ENCODE results near the gene NHLRC4. TPM values are rescaled to one million over a fixed set of nuclear protein-coding genes. Genes with fewer than 3 reads are reported as not detected.
"Not testable (repeated sequence)": the region's sequence is repeated elsewhere in the genome, so short reads cannot be mapped to it uniquely, and the experiment has no call there.

NHLRC4 gene
- total RNA-seq, 1 experiment from 2014 or later, result 1.2 TPM

DNA sequence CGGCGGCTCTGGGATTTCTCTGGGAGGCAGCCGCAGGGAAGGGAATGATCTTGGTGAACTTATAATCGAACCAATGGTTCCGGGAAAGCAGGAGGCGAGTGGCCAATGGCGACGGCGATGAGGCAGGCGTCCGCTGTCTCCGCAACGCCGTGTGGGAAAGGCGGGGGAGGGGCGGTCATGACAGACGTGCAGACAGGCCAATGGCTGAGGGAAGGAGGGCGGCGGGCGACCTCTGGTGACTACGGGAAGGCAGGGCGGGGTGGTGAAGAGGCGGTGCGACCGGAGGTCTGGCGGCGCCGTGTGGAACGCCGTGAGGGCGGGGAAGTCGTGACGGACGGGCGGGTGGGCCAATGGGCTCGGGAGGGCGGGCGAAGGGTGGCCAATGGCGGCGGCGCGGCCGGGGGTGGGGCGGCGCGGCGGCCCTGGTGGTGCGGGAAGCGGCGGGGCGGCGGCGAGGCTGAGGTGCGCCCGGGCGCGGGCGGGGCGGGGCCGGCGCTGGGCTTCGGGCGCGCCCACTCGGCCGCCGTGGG is 22.9 kb downstream of the NHLRC4 start, which contains the start of gene RAB40C:
TSS of gene RAB40C (plus strand) at position 409 of the 530 bp plus-strand sequence. CDS start 226 bp downstream, outside the sequence.
- DNase-seq (ENCODE audit: low read depth), result peak; percentile 97
- in situ Hi-C loops (cut with HindIII; ENCODE audit: low pct_unique_long_range_greater_than_20kb, low sequenced_read_pairs), result no loop called here

DNA sequence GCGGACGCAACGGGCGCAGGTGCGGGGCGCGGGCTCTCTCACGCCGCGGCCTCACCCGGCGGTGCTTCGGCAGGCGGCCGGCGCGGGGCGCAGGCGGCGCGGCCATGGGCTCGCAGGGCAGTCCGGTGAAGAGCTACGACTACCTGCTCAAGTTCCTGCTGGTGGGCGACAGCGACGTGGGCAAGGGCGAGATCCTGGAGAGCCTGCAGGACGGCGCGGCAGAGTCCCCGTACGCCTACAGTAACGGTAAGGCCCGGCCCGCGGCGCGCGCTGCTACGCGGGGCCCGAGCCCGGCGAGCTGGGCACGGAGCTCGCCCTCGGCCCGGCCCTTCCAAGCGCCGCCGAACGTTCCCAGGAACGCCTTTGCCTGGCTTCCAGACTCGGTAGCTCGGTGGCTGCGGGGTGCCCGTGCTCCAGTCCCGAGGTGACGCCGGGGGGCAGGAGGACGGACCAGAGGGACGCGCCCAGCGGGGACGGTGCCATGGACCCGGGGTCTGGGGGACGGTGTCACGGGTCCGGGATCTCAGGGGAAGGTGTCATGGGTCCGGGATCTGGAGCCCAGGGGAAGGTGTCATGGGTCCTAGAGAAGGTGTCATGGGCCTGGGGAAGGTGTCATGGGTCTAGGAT is 23.5 kb downstream of the NHLRC4 start:
- peak; percentile 51 for DNase-seq (ENCODE audit: low read depth)
- in situ Hi-C loops (cut with HindIII; ENCODE audit: low pct_unique_long_range_greater_than_20kb, low sequenced_read_pairs), result no loop called here

DNA sequence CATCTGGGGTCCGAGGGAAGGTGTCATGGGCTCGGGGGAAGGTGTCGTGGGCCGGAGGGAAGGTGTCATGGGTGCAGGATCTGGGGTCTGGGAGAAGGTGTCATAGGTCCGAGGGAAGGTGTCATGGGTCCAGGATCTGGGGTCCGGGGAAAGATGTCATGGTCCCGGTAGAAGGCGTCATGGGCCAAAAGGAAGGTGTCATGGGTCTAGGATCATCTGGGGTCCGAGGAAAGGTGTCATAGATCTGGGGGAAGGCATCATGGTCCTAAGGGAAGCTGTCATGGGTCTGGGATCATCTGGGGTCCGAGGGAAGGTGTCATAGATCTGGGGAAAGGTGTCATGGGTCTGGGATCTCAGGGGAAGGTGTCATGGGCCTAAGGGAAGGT is 24.0 kb downstream of the NHLRC4 start:
- in situ Hi-C loops (cut with HindIII; ENCODE audit: low pct_unique_long_range_greater_than_20kb, low sequenced_read_pairs), result no loop called here
- no peak for DNase-seq (ENCODE audit: low read depth)

DNA sequence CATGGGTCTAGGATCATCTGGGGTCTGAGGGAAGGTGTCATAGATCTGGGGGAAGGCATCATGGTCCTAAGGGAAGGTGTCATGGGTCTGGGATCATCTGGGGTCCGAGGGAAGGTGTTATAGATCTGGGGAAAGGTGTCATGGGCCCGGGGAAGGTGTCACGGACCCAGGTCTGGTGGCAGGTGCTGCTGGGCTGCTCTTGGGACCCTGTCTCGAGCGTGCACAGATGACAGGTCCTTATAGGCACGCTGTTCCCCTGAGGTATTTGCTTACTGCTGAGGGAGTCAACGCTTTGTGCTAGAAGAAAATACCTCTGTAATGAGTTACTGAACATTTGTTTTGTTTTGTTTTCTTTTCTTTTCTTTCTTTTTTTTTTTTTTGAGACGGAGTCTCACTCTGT is 24.4 kb downstream of the NHLRC4 start:
- DNase-seq (ENCODE audit: low read depth), result no peak
- in situ Hi-C loops (cut with HindIII; ENCODE audit: low pct_unique_long_range_greater_than_20kb, low sequenced_read_pairs), result no loop called here

DNA sequence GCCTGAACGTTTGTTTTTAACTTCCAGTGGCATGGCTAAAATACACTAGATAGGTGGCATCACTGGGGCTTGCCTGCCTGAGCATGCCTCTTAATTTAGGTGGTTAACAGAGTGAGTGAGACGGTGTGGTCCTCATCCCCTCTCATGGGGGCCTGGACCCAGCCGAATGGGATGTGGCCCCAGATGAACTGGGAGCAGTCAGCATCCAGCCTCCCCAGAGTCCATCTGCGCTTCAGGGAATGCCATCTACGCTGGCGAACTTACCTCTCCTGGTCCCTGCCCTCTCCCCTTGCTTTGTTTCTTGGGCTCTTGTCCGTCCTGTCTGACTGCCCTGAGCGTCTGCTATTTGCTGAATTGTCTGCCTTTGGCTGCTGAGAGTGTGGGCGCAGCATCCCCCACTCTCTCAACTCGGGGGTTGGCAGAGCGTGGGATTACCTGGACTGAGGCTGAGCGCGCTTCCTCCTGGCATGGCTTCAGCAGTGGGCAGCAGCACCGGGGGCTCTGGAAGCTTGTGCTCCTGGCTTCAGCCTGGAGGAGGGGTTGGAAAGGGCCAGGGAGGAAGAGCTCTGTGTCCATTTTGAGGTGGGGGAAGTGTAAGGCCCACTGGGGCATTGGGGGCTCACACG is 25.2 kb downstream of the NHLRC4 start:
- no peak for DNase-seq (ENCODE audit: low read depth)
- in situ Hi-C loops (cut with HindIII; ENCODE audit: low pct_unique_long_range_greater_than_20kb, low sequenced_read_pairs), result no loop called here

DNA sequence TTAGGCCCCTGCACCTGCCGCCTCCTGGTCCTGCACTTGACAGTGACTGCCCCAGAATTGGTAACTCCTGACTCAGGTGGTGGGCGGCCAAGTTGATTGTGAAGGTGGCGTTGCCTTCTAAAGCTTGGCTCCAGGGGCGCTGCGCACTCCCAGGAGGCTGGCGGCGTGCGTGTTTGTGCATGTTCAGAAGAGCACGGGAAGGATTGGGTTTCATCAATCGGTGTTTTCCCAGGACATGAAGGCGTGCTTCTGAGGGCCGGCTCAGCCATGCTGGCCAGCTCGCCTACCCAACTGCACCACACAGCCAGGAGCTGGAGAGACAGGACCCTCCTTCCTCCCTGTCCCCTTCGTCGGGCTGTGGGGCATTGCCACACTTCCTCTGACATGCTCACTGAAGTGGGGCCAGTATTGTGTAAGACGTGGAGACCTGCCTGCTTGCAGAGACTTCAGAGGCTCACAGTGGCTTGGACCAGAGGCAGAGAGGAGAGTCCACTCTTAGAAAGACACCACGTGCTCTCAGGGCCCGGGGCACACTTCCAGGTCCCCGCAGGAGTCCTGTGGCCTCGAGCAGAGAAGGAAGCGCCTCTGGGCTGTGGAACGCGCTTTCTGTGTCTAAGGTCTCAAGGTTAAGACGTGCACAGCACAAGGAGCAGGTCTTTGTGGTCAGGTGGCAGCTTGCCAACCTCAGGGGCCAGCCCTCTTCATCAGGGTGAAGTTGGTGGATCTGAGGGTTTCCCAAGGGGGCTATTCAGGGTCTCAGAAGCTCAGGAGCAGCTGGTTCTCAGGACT is 25.9 kb downstream of the NHLRC4 start:
- peak; percentile 50 for DNase-seq (ENCODE audit: low read depth)
- in situ Hi-C loops (cut with HindIII; ENCODE audit: low pct_unique_long_range_greater_than_20kb, low sequenced_read_pairs), result no loop called here

DNA sequence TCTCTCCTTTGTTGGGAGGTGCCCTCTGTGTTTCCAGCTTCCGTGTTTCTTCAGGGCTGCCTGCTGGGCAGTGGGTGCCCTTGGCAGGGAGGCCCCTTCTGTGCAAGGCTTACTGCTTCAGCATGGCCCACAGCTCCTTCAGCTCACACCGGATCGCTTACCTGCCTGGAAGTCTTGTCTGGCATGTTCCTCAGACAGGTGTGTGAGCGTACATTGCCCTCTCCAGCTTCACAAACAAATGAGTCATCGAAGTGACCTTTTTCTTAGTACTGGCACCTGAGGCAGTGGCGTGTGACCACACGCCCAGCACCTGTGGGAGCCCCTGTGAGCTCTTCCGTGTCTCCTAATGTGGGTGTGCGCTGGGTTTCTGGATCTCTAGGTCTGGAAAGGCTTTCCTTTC is 26.6 kb downstream of the NHLRC4 start:
- in situ Hi-C loops (cut with HindIII; ENCODE audit: low pct_unique_long_range_greater_than_20kb, low sequenced_read_pairs), result no loop called here
- no peak for DNase-seq (ENCODE audit: low read depth)

DNA sequence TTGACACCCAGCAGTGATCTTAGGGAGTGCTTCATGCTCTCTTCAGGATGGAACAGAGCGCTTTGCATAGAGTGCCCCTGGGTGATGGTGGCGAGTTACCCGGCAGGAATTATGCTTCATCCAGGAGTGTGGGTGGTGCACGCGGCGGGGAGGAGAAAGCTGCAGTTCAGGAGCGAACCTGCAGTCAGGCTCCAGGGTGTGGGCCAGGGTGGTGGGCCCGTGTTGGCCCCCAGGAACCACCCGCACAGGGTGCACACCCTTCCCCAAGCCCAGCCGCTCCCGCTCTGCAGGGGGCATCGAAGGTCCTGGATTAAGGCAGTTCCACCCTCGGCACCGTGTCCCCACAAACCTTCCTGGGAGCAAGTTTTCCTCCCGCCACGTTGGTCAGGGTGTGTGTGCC is 27.0 kb downstream of the NHLRC4 start:
- in situ Hi-C loops (cut with HindIII; ENCODE audit: low pct_unique_long_range_greater_than_20kb, low sequenced_read_pairs), result no loop called here
- DNase-seq (ENCODE audit: low read depth), result no peak

DNA sequence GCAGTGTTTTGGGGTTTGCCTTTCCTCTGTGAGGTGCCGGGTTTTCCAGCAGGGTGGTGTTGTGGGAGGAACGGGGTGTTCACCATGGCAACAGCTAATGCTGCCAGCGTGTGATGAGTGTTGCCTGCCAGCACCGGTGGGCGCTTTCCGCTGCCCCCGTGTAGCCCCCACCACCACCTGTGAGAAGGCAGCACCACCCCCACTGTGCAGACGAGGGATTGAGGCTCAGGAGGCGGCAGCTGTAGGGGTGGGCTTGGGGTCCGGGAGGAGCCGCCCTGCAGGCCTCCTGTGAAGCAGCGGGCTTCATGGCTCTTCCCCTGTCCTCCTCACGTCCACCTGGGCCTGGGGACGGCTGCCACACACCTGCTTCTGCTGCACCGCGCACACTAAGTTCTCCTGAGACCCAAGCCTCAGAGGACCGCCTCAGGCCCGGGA is 28.3 kb downstream of the NHLRC4 start:
- in situ Hi-C loops (cut with HindIII; ENCODE audit: low pct_unique_long_range_greater_than_20kb, low sequenced_read_pairs), result no loop called here
- DNase-seq (ENCODE audit: low read depth), result no peak

DNA sequence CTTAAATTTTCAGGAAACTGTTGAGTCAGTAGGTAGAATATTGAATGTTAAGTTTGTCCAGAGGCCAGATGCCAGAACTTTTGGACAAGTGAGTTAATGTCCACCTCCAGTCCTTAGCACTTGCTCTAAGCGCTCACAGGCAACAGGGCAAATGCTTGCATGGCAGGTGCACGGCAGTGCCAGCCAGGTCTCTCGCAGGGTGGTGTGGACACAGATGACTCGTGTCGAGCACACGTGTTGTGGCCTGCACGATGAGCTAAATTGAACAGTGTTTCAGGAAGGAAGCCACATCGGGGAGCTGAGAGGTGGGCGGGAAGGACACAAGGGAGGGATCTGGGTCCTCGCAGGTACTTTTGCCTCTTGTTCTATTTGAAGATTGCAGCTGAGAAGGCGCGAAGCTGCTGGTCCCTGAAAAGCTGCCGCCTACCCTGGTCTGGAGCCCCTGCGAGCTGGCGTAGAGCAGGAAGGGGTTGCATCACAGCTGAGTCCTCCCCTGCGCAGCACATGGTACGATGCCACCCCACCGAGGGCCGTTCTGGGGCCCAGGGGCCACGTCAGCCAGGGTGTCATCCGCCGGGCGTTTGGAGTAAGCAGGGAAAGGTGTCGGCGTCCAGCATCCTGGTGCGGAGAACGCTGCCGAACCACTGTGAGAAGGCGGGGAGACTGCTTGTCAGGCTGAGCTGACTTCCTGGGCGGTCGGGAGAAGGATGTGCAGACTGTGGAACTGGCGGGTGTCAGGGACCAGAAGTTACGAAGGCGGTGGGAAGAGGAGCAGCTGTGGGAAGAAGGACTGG is 29.3 kb downstream of the NHLRC4 start:
- DNase-seq (ENCODE audit: low read depth), result no peak
- in situ Hi-C loops (cut with HindIII; ENCODE audit: low pct_unique_long_range_greater_than_20kb, low sequenced_read_pairs), result no loop called here

DNA sequence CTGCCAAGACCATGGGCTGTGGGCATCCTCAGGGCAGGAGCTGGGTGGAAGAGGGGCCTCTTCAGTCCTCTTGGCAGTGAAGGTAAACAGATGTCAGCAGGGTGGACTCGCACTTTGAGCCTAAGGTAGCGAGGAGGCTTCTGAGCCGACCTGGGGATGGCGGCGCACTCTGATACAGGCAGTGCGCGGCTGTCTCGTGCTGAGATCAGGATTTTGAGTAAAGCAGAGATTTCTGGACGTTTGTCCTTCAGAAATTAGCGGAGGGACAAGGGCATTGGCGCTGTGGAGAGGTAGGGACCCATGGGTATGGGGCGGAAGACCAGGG is 29.9 kb downstream of the NHLRC4 start:
- in situ Hi-C loops (cut with HindIII; ENCODE audit: low pct_unique_long_range_greater_than_20kb, low sequenced_read_pairs), result no loop called here
- no peak for DNase-seq (ENCODE audit: low read depth)

DNA sequence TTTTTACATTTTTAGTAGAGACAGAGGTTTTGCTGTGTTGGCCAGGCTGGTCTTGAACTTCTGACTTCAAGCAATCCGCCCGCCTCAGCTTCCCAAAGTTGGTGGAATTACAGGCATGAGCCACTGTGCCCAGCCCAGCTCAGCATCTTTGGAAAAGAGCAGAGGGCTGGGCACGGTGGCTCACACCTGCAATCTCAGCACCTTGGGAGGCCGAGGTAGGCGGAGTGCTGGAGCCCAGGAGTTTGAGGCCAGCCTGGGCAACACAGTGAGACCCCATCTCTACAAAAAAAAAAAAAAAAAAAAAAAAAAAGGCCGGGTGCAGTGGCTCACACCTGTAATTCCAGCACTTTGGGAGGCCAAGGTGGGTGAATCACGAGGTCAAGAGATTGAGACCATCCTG is 30.9 kb downstream of the NHLRC4 start:
- DNase-seq (ENCODE audit: low read depth); in situ Hi-C loops (cut with HindIII; ENCODE audit: low pct_unique_long_range_greater_than_20kb, low sequenced_read_pairs): not testable (repeated sequence)

DNA sequence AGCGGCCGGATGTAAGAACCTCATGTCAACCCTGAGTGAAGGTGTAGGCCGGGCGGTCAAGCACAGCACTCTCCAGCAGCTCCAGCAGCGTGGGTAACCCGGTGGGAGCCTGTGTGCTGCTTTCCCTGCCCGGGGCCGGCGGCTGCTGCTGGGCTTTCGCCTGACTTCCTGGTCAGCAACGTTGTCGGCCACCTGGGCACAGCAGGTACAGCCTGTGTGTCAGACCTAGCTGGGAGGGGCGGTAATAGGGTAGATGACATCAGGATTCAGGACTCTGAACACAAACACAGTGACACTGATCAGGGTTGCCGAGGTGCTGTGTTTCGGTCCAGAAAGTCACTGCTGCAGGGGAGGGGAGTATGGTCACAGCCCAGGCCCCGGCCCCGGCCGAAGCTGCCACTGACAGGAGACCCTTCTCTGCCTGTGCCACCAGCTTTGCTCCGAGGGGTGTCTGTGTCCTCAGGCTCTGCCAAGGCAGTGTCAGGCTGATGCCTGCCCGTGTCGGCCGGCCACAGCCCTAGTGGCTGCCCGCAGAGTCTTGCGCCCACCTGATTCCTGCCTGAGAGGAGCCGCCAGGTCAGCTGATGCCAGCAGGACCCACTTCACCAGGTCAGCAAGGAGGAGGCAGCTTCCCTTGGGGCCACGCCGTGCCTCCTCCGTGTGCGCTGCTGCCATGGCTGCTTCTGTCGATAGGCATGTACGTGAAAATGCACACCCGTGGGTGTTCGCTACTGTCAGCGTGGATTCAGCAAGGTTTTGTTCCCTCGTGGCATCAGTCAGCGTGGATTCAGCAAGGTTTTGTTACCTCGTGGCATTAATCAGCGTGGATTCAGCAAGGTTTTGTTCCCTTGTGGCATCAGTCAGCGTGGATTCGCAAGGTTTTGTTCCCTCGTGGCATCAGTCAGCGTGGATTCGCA is 32.3 kb downstream of the NHLRC4 start:
- DNase-seq (ENCODE audit: low read depth), result no peak
- in situ Hi-C loops (cut with HindIII; ENCODE audit: low pct_unique_long_range_greater_than_20kb, low sequenced_read_pairs), result no loop called here

DNA sequence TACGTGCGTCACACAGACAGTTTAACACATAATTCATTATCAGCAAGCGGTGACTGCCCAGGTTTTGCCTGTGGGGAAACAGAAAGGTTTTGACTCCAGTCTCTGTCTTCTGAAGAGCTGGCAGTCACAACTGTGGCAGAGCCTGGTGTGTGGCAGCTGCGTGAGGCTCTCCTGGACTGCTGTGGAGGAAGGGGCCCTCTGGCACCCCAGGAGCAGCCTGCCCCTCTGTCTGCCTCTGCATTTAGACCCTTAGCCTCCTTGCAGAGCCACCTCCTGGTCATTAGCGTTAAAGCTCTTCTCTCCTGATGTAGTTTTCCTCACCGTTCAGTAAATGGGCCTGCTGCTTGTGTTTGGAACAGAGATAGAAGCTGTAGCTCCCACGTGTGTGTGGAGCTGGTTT is 34.0 kb downstream of the NHLRC4 start:
- DNase-seq (ENCODE audit: low read depth), result no peak
- in situ Hi-C loops (cut with HindIII; ENCODE audit: low pct_unique_long_range_greater_than_20kb, low sequenced_read_pairs), result no loop called here

DNA sequence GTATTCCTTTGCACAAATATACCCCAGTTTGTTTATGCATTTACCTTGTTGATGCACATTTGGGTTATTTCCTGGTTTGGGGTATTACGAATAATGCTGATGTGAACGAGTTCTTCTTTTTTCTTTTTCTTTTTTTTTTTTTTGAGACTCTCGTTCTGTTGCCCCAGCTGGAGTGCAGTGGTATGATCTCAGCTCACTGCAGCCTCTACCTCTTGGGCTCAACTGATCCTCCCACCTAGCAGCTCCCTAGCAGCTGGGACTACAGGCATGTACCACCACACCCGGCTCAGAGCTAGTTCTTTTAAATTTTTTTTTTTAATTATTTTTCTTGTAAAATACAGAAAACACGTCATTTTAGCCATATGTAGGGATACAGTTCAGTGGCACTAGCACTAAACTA is 37.1 kb downstream of the NHLRC4 start:
- DNase-seq (ENCODE audit: low read depth), result no peak
- in situ Hi-C loops (cut with HindIII; ENCODE audit: low pct_unique_long_range_greater_than_20kb, low sequenced_read_pairs), result no loop called here

DNA sequence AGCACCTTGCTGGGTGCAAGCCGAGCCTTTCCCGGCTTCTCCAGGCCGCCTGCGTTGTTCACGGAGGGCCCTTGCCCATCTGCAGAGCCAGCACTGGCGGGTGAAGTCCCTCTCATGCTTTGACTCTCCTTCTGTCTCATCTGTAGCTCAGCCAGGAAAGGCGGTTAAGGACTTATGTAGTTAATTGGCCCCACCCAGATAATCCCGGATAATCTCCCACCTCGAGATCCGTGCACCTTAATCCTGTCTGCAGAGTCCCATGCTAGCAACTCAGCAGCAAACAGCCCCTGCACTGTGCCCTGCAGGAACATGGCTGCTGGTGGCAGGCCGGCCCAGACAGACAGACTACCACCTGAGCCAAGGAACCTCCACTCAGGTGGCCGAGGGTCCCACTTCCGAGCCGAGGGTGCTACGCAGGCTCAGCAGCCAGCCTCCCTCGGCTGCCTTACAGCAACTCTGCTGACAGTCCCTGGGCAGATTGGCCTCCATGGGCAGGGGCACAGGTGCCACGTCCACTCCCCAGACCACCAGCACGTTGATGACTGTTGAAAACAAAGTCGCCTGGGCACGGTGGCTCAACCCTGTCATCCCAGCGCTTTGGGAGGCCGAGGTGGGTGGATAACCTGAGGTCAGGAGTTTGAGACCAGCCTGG is 40.0 kb downstream of the NHLRC4 start:
- DNase-seq (ENCODE audit: low read depth), result no peak

DNA sequence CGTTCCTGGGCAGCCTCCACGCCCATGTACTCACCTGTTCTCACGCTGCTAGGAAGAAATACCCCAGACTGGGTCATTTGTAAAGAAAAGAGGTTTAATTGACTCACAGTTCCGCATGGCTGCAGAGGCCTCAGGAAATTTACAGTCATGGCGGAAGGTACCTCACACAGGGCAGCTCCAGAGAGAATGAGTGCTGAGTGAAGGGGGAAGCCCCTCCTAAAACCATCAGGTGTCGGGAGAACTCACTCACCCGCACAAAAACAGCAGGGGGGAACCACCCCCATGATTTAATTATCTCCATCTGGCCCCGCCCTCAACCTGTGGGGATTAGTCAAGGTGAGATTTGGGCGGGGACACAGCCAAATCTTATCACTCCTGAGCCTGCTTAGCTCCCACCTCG is 41.2 kb downstream of the NHLRC4 start:
- in situ Hi-C loops (cut with HindIII; ENCODE audit: low pct_unique_long_range_greater_than_20kb, low sequenced_read_pairs), result no loop called here
- DNase-seq (ENCODE audit: low read depth), result no peak

More for the DNA sequence above, 40.0 kb downstream of the NHLRC4 start:
- in situ Hi-C loops (cut with HindIII; ENCODE audit: low pct_unique_long_range_greater_than_20kb, low sequenced_read_pairs), result no loop called here

All from Caki2 (cell line).